ENCODE measurements around the gene CLDN16. TPM values are rescaled to one million over a fixed set of nuclear protein-coding genes. Genes with fewer than 3 reads are reported as not detected.

CLDN16 gene
- total and polyA plus RNA-seq, 9 of the 15 experiments (the other 6 are each of a cell fraction or from before 2014, with no cell fraction given): 0.04 to 0.11 (median 0.04) TPM; not detected in 6

- no peak for TF ChIP-seq ZNF449 (CRISPR knock-in tag; IDR thresholded peaks at IDR 0.05)
- TF ChIP-seq TARDBP (IDR thresholded peaks at IDR 0.05): no peak
- no peak for TF ChIP-seq ETV6 (IDR thresholded peaks at IDR 0.05; ENCODE audit: borderline replicate concordance in 1 of 2, low read depth in 2 of 2, low read length in 1 of 2)
- TF ChIP-seq ETV6 (CRISPR knock-in tag; IDR thresholded peaks at IDR 0.05; ENCODE audit: borderline replicate concordance): no peak
- no peak for TF ChIP-seq TSC22D4 (tag; IDR thresholded peaks at IDR 0.05)
- TF ChIP-seq NFIC (IDR thresholded peaks at IDR 0.05): no peak
- TF ChIP-seq TCF15 (CRISPR knock-in tag; IDR thresholded peaks at IDR 0.05): no peak
- TF ChIP-seq BHLHE40 (IDR thresholded peaks at IDR 0.05; ENCODE audit: low read length): no peak
- no peak for TF ChIP-seq CHD7 (IDR thresholded peaks at IDR 0.05; ENCODE audit: low read depth, low read length)
- no peak for TF ChIP-seq MITF (IDR thresholded peaks at IDR 0.05)
Observed at GRCh38 chr3:190444576-190445145, 56.7 kb downstream of the CLDN16 start (continued).
